K562 (cell line): ENCODE data around the gene AZGP1. TPM values are rescaled to one million over a fixed set of nuclear protein-coding genes. Genes with fewer than 3 reads are reported as not detected.
A peak's percentile ranks its signal among the peaks of the same experiment; 100 is the strongest.

Experiments used
- ATAC-seq: fragments of 200-7000 bp; cut with Tn5 transposase; 3 replicates; pipeline ENCODE4 v1.9.1; 2020; ENCODE audit warnings: moderate library complexity
- BruUV-seq: library from RNA; stranded (reverse); fragments of 400-500 nt; replicated peaks from 2 replicates; lab custom pipeline; 2021; lab: Mats Ljungman, UMichigan
- CTCF ChIA-PET: fragments of 300-600 bp; formaldehyde crosslinking; extraction: SDS; loops from one replicate; lab custom pipeline; 2021; ENCODE audit warnings: low intra/inter-chr PET ratio; lab: Yijun Ruan, JAX
- POLR2A ChIA-PET: fragments of 300-600, 350-650 bp; sonication (Branson Sonifier 250); formaldehyde crosslinking; extraction: SDS; loops from one replicate; lab custom pipeline; 2021; ENCODE audit warnings: antibody characterized with exemption, inconsistent platforms; lab: Yijun Ruan, JAX
- DNase-seq, 4 experiments: peaks; one replicate each; pipeline versions ENCODE4 v3.0.0 to v3.0.0-alpha.2; 2011 to 2018; ENCODE audit warnings: low spot score in 3 of 4, mixed read lengths in 3 of 4; ENCODE audit errors: extremely low read depth in 1 of 4
- FAIRE-seq: peaks from 2 replicates; lab custom pipeline; 2011; peaks lifted over from hg19 to GRCh38; lab: Jason Lieb, UNC
- H2AFZ ChIP-seq: 2 replicates; pipeline ENCODE4 v1.6.0; 2011; ENCODE audit warnings: low read depth, low read length, control low read depth, inconsistent platforms
- H3K27ac ChIP-seq: fragments of 200-600 bp; 3 replicates; pipeline ENCODE4 v1.8.0; 2011; ENCODE audit warnings: low read depth, mild to moderate bottlenecking, control low read depth, inconsistent platforms, low read length, moderate library complexity, mixed read lengths; ENCODE audit errors: extremely low read depth
- H3K27me3 ChIP-seq, 2 experiments: fragments of 300-600 bp in 1 of 2; 2 replicates in 1 of 2; 3 replicates in 1 of 2; pipeline versions ENCODE4 v1.6.0 to v1.8.0; 2011; ENCODE audit warnings: inconsistent platforms in 2 of 2, low read length in 2 of 2, mild to moderate bottlenecking in 1 of 2, mixed read lengths in 1 of 2, moderate library complexity in 1 of 2; ENCODE audit not compliant: control insufficient read depth in 2 of 2, insufficient read depth in 2 of 2
- H3K36me3 ChIP-seq: fragments of 300-600 bp; 3 replicates; pipeline ENCODE4 v1.8.0; 2011; ENCODE audit warnings: mild to moderate bottlenecking, low read length, inconsistent platforms; ENCODE audit not compliant: control insufficient read depth, insufficient read depth
- H3K4me1 ChIP-seq, 2 experiments: fragments of 200-600 bp in 1 of 2; replicated peaks in 1 of 2; 2 replicates in 1 of 2; 3 replicates in 1 of 2; pipeline versions ENCODE4 v1.5.1 to v1.8.0; 2011; ENCODE audit warnings: inconsistent platforms in 2 of 2, low read length in 2 of 2, mild to moderate bottlenecking in 1 of 2, mixed read lengths in 1 of 2, moderate library complexity in 1 of 2; ENCODE audit not compliant: control insufficient read depth in 2 of 2, insufficient read depth in 2 of 2
- H3K4me2 ChIP-seq: 2 replicates; pipeline ENCODE4 v1.6.1; 2011; ENCODE audit warnings: low read length, control low read depth, inconsistent platforms, mixed read lengths; ENCODE audit not compliant: insufficient read depth
- H3K4me3 ChIP-seq: fragments of 200-600 bp; sonication (generic), shearing (Covaris generic); 2 replicates; pipeline ENCODE4 v1.5.1; 2016; ENCODE audit warnings: control low read depth, inconsistent platforms
- H3K79me2 ChIP-seq: fragments of 200-600 bp; 3 replicates; pipeline ENCODE4 v1.8.0; 2011; ENCODE audit warnings: low read length, inconsistent platforms; ENCODE audit not compliant: control insufficient read depth, insufficient read depth
- H3K9ac ChIP-seq, 2 experiments: 2 replicates each; pipeline versions ENCODE4 v1.6.0 to v1.6.1; 2011; ENCODE audit warnings: low read depth in 2 of 2, low read length in 2 of 2, control low read depth in 1 of 2, inconsistent platforms in 1 of 2, mild to moderate bottlenecking in 1 of 2, mixed read lengths in 1 of 2; ENCODE audit not compliant: insufficient read depth in 1 of 2
- H3K9me1 ChIP-seq: one replicate; pipeline ENCODE4 v1.6.0; 2011; ENCODE audit warnings: inconsistent platforms, mild to moderate bottlenecking, low read length, moderate library complexity; ENCODE audit not compliant: control insufficient read depth, insufficient read depth
- H3K9me3 ChIP-seq: replicated peaks from 2 replicates; pipeline ENCODE4 v1.5.1; 2011; ENCODE audit warnings: low read depth, low read length, inconsistent platforms; ENCODE audit not compliant: control insufficient read depth, insufficient read depth
- H4K20me1 ChIP-seq: replicated peaks from 2 replicates; pipeline ENCODE4 v1.6.1; 2011; ENCODE audit warnings: low read length, inconsistent platforms, mixed read lengths; ENCODE audit not compliant: control insufficient read depth, insufficient read depth
- ARID3A ChIP-seq: IDR thresholded peaks from 2 replicates; pipeline ENCODE4 v1.6.1; 2012; ENCODE audit warnings: low read depth, low read length, improper control_type of control experiment, borderline replicate concordance
- POLR3A ChIP-seq: IDR thresholded peaks from 2 replicates; pipeline ENCODE4 v1.6.1; 2011; ENCODE audit warnings: borderline replicate concordance, mild to moderate bottlenecking, moderate library complexity; ENCODE audit not compliant: insufficient read length, insufficient read depth; ENCODE audit errors: extremely low read depth
- SP2 ChIP-seq: IDR thresholded peaks from 2 replicates; pipeline ENCODE4 v1.6.1; 2011; ENCODE audit warnings: mild to moderate bottlenecking, low read depth, low read length, moderate library complexity; ENCODE audit not compliant: poor library complexity, severe bottlenecking; ENCODE audit errors: extremely low read depth
- ZC3H4 ChIP-seq: sonication (generic); formaldehyde crosslinking; IDR thresholded peaks from 2 replicates; pipeline ENCODE4 v1.9.0; 2021; ENCODE audit warnings: missing genetic modification reagents, borderline replicate concordance
- WGBS: fragments of 100-300 bp; shearing (Covaris generic); methylation state at CpG from one replicate; pipeline ENCODE4 v1.1.6; 2016; ENCODE audit warnings: low coverage, mixed read lengths; ENCODE audit not compliant: insufficient coverage; ENCODE audit errors: missing lambda C conversion rate; 5-methylcytosine and 5-hydroxymethylcytosine counted together
- in situ Hi-C: fragments of 300-500 bp; cut with MboI; formaldehyde crosslinking; loops from 4 replicates; pipeline ENCODE4 v1.15.0; 2018; ENCODE audit warnings: inconsistent platforms, mixed read lengths
- intact Hi-C: fragments of 100-400 bp; cut with micrococcal nuclease; formaldehyde crosslinking; loops from 2 replicates; pipeline ENCODE4 v1.14.2; 2022
- polyA plus RNA-seq, 8 experiments: library from polyadenylated mRNA; depleted of rRNA in 4 of 8; stranded (reverse) in 5 of 8; unstranded in 3 of 8; fragments of >200 nt; fragmentation: Nextera tagmentation in 2 of 8; fragmentation: Illumina TruSeq in 1 of 8; extraction: Ambion mirVana in 2 of 8; extraction: Trizol in 1 of 8; gene quantifications; 2 replicates each; pipeline versions ENCODE4 v1.2.1 to v1.2.3, GENCODE V29; 2011 to 2014; ENCODE audit warnings: inconsistent platforms in 1 of 8, missing spikeins in 1 of 8
- total RNA-seq, 7 experiments: library from RNA; depleted of rRNA in 6 of 7; stranded (reverse); fragments of >200 nt in 6 of 7; fragmentation: Illumina TruSeq in 2 of 7; extraction: Trizol in 2 of 7; gene quantifications; 2 replicates each; pipeline versions ENCODE4 v1.2.1 to v1.2.3, GENCODE V29; 2011 to 2021; ENCODE audit warnings: low replicate concordance in 1 of 7
- TF ChIP-seq, protein P1 (sequence below): fragments of 450-650 bp; IDR thresholded peaks from 2 replicates; pipeline ENCODE4 v1.6.1; 2018; ENCODE audit warnings: mild to moderate bottlenecking, low read depth; ENCODE audit not compliant: partially characterized antibody

Gene AZGP1
- total and polyA plus RNA-seq, 9 of the 15 experiments (the other 6 are each of a cell fraction or from before 2014, with no cell fraction given), result 0.18 to 0.53 TPM; not detected in 7

DNA sequence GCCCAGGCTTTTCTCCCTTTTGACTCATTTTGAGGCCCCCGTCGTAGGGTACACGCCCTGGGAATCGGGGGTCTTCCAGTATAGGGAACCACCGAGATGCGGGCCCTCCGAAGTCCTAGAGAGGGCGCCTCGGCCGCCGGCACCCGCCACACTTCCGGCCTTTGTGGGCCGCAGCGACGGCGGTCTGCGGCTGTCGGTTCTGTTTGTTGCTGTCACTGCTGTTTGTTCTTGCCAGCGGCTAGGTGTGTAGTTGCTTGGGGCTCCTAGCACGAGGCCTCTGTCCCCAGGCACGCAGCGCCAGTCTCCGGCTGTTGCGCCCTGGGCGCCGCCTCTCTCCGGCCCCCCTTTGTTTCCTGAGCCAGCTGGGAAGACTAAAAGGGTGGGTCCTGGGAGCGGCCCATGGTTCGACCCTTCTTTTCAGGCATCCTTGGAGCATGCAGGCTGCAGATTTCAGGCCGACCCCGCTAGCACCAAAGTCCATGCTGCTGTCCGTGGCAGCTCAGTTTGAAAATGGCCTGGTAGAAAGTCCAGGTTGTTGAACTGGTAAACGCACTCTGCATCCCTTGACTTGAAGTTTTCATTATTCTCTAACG, 21.8 kb upstream of the AZGP1 start:
- ChIA-PET CTCF (no interaction called here), POLR2A (interaction anchor here (0.6 to 0.7 kb wide), 2 partner anchors 40 to 82 kb away, joined by 3 read pairs; no protein-coding TSS in a partner anchor)
- H3K4me2 ChIP-seq, result no peak overlapping the region
- no peaks in the 10 kb centered on the region for H3K9me1 ChIP-seq
- no peaks in the 10 kb centered on the region for H3K36me3 ChIP-seq
- TF ChIP-seq ZC3H4 (no peak), SP2 (peak; percentile 19), ARID3A (no peak), POLR3A (no peak)
- TF ChIP-seq, protein P1, sequence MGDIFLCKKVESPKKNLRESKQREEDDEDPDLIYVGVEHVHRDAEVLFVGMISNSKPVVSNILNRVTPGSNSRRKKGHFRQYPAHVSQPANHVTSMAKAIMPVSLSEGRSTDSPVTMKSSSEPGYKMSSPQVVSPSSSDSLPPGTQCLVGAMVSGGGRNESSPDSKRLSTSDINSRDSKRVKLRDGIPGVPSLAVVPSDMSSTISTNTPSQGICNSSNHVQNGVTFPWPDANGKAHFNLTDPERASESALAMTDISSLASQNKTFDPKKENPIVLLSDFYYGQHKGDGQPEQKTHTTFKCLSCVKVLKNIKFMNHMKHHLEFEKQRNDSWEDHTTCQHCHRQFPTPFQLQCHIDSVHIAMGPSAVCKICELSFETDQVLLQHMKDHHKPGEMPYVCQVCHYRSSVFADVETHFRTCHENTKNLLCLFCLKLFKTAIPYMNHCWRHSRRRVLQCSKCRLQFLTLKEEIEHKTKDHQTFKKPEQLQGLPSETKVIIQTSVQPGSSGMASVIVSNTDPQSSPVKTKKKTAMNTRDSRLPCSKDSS, result no peak
- no peak for FAIRE-seq
- intact Hi-C loops (loop anchor here (10.0 kb wide), 1 partner anchor 217 kb away; the partner anchor contains the start of gene PVRIG), in situ Hi-C loops (loop anchor here (10.0 kb wide), 1 partner anchor 217 kb away; the partner anchor contains the start of gene PVRIG)
- no peak for ATAC-seq
- H3K9me3 ChIP-seq, result no peaks in the 10 kb centered on the region
- H3K4me3 ChIP-seq, result no peak overlapping the region
- no peak overlapping the region; a peak in 1 of 4 replicates for H3K9ac ChIP-seq
- no peak overlapping the region for H3K27ac ChIP-seq
- no peaks in the 10 kb centered on the region for H4K20me1 ChIP-seq
- peaks cover 2 to 13% of the 10 kb centered on the region in 2 experiments; a peak in 3 of 5 replicates for H3K4me1 ChIP-seq
- no peaks in the 10 kb centered on the region for H3K79me2 ChIP-seq
- peaks cover 25 to 40% of the 10 kb centered on the region in 2 experiments; a peak in 4 of 5 replicates for H3K27me3 ChIP-seq
- no peak for DNase-seq
- no TSS peak for BruUV-seq
- no peak overlapping the region for H2AFZ ChIP-seq
- 56% methylated on average over 33 of the region's 35 CpGs for WGBS
